GM19035 (cell line): ENCODE data around the gene KIRREL3.
A peak's percentile ranks its signal among the peaks of the same experiment; 100 is the strongest.

Experiments used
- ATAC-seq: cut with Tn5 transposase; IDR thresholded peaks from one replicate; pipeline ENCODE4 v1.9.1; 2021; ENCODE audit not compliant: unreplicated experiment

The KIRREL3 gene

DNA sequence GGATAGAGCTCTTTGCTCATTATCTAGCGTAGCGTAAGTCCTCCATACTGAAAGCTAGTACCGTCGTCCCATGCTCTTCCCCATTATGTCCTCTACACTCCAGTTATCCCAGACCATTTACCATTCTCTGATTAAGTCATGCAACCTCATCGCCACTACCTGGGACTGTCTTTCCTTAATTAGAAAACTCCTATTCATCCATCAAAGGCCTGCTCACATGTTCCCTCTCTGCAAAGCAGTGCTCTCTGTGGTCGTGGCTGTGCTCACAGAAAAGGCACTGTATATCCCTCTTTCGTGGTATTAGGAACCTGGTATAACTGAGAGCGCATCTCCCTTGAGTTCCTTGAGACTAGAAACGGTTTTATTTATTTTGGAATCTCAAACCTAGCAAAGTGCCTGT is 253.3 kb downstream of the KIRREL3 start:
- ATAC-seq: no peak

DNA sequence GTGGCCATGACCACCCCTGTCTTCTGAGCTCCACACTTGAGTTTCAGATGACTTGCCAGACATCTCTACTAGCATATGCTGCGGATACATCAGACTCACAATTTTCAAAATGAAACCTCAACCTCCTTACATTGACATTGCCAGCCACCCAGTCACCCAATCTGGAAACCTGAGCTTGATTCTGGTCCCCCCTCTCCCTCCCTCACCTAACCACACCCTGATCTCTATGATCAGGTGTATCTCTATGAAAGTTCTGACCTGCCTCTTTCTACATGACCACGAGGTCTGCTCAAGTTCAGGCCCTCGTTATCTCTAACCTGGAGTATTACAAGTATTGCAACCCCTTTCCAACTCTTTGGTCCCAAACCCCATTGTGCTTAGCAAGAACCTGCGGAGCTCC is 254.1 kb downstream of the KIRREL3 start:
- no peak for ATAC-seq

DNA sequence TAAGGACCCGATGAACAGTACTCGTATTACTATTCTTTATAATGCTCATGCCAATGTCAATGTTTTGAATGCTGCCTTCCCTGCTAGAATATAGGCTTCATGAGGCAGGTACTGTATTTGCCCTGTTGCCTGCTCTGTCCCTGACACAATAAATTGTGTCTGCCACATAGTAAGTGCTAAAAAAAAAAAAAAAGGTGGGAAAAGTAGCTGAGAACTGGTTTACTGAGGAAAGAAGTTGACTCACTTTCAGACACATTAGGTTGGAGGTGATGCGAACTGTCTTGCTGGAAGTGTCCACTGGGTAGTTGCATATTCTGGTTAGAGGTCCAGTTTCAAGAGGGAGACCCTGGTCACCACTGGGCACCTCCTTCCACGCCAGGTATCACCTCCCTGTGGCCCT is 255.9 kb downstream of the KIRREL3 start:
- no peak for ATAC-seq

DNA sequence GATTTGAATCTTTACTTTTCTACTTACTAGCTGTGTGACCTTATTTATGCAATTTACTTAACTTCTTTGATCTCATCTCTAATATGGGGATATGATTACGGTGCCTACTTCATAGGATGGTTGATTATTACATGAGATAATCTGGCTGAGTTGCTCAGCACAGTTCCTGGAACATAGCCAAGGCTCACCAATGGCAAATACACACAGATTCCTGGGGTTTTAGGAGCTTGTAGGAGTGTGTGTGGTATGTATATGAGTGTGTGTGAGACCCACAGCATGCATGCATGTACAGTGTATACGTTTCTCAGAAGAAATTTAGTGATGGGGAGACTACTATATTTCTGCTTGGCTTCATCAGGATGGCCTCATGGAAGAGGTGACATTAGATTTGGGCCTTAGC is 256.9 kb downstream of the KIRREL3 start:
- ATAC-seq: no peak

DNA sequence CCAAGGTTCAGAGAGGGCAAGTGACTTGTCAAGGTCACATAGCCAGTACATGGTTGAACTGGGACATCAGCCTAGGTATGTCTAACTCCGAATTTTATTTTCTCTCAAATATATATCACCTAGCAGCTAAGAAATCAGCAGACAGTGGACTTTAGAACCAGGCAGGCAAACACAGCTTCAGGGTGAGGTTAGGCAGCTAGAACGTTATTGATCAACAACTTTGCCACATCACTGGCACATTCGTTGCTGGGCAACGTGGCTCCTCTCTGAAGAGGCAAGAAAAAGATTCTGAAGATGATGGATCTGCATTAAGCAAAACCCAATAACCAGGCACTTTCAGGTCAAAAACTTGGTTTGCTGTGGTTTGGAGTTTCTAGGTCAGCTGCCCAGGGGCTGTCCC is 258.0 kb downstream of the KIRREL3 start:
- ATAC-seq: no peak

DNA sequence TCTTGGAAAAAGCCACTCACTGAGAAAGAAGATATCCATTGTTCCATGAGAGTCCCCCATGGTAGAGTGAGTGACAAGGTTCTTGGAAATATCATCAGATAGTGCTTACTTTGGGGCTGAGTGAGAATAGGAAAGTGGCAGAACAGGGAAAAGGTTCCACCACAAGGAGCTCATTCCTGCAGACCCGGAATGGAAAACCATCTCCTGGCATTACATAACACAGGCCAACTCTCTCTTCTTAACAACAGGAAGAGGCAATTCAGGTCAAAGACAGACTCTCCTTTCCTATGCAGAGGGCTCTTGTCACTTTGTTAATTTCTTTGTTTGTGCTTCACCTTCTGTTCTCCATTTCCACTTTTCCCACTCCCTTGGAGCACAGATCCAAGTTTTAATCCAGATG is 259.7 kb downstream of the KIRREL3 start:
- no peak for ATAC-seq

DNA sequence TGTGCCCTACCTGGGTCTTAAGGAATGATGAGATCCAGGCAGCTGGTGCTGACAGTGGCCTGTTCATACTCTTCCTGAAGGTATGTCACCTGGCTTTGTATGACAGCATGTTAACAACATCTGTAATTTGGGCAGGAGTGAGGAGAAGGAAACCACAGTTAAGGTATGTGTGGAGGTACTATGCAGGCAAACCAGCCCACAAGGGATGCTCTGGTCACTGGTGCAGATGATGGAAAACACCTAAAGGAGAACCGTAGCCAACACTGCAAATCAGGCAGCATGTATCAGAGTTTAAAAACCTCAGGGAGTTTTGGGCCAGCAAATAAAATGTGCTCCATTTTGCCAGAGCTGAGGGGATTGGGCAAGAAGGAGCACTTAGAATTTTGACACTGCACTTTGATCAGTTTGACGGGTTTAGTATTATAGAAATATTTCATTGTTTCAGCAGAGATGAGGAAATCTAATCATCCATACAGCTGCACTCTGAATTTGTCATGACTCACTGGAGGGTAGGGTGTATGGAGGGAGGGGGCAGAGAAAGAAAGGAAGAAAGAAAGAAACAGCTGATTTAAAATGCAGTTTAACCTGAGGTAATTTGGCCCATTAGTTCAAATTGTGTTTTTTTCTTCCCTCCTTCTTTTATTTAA is 260.9 kb downstream of the KIRREL3 start:
- no peak for ATAC-seq

DNA sequence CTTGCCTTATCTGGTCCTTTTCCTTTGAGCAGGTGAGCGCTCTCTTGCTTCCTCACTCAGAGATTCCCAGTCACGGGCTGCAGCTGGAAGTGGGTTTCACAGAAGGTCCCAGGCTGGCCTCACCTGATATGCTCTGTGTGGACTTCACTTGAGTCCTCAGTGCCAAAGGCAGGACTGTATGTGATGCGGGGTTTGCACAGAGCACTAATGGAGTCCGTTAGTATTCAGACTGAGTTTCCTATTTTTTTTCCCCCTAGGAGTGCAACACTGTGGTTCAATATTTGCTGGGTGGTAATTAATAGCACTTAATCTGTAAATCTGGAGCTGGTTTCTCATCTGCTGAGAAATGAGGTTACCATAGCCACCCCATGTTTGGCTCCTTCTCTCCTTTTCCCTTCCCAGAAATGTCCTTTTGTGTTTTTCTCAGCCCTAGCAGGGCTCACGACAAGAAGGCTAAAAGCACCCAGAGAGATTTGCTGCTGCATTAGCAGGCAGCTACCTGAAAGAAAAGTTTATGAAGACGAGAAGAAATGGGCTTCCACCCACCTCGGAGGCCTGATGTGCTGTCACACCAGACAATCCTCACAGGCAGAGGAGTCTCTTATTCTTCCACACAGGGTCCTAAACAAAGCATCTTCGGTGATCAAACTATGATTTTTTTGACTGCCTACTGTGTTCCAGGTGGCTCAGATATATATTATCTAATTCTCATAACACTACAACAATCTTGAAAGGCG is 262.1 kb downstream of the KIRREL3 start:
- no peak for ATAC-seq

DNA sequence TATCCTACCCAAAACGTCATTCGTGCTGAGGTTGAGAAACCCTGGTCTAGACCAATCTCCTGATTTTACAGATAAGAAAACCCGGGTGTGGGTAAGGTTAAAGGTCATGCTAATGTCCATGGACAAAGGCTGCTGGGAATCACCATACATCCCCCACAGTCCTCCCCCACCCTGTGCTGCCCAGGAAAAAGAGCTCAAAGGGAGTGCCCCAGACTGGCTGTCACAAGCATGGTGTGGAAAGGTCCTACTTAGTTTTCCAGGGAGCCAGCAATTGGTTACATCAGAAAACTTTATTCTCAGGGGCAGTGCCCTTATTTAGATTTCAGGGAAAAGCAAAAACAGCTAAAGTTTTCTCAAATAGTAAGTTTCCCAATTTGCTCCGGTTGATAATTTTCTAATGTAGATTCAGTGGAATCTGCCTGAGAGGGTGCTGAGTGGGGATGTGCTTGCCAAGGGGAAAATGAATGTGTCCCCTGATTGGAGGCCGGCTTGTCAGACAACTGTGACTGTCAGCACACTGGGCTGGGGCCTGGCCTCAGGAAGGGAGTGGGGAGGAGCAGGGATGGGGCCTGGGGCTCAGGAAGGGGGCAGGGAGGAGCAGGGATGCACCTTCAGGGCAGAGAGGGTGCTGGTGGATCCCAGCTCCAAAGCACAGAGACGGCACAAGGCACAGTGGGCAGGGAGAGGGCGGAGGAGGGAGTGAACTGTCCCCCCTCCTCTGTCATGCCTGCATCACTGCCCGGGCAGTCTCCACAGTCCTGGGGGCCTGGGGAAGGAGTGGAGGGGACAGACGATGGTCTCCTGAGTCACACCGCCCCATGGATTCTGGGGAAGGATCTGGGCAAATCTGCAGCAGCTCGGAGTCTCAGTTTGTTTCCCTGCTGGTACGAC is 263.6 kb downstream of the KIRREL3 start:
- no peak for ATAC-seq

DNA sequence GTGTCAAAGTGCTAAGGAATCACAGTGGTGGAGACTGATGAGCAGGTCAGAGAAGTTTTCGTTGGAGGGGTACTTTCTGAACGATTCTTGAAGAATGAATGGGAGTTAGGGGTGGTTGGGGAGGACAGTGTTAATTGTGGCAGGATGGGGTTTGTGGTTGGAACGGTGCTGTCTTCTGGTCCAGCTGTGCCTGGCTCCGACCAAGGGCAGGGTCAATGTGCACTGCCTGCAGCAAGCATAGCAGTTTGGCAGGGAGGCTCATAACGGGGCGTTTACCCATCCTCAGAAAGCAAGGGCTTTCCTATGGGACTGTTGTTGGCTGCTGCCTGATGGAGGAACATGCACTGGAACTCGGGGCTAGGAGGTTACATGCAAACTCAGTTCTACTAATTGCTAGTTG is 265.8 kb downstream of the KIRREL3 start:
- ATAC-seq: no peak

DNA sequence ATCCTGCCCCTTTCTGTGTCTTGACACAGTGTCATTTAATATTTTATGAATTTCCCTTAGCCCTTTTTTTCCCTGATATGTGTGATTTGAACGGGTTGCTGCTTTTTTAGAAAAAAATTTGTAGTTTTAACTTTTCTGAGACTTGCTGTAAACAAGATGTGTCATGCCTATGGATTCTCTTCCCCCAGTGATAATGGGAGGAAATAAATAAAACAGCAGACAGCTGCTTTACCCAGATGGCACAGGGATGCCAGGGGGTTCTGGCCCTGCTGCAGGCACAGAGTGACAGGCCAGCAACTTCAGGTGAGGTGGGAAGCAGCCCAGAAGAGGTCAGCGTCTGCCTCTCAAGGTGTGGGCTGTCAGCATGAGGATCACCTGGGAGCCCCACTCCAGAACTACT is 266.9 kb downstream of the KIRREL3 start:
- no peak for ATAC-seq

DNA sequence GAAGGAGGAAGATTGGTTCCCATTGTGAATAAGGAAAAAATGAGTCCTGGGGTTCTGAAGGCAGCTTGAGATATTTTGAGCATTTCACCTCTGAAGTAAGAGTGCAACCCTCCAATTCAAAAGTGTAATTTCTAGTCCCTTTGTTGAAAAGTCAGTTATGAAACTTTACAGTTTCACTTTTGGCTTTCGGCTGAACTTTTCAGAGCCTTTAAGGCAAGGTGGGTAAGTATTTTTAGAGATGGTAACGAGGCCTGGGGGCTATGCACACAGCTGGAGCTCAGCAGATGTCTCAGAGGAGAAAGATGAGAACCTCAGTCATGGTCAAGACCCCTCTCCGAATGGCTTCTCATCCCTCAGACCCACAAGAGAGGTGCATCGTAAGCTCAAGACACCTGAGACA is 267.6 kb downstream of the KIRREL3 start:
- peak; percentile 77 for ATAC-seq

DNA sequence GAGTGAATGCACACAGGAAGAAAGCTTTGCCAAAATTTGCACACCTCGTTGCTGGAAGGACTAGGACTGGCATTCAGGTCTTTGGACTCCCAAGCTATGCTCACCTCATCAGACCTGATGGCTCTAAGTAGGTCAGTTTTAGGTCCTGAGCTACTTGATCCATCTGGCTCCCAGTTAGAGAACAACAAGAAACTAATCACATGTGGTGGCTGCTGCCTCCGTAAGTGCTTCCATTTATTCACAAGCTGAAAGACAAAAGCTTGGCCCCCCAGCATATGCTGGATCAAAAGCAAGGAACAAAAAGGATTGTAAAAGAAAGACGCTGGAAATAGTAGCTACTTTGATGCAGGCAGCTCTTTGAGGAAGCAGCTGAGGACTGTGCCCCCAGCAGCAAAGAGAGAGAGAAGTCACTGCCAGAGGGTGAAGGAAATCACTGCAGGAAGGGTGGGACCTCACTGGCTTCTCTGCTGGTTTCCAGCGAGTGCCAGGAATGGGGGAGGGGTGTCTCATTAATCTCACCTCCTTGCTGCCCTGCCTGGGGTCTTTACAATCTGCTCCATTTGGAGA is 268.9 kb downstream of the KIRREL3 start:
- no peak for ATAC-seq

DNA sequence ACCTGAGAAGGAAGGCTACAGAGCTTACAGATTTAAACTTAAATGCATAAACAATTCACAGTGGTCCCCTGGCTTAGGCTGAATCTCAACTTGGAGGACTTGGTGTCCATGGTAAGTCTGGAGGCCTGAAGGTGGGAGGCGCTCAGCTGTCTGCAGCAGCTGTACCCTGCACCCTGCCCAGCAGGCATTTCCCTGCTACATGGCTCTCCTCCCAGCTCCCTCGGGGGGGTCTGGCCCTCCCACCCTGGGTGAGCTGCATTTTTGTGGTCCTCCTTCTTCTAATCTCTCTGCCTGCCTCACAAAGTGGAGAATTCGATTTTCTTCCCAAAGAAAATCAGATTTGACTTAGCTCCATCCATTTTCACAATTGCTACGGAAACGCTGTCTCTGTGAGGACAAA is 273.2 kb downstream of the KIRREL3 start:
- ATAC-seq: no peak

DNA sequence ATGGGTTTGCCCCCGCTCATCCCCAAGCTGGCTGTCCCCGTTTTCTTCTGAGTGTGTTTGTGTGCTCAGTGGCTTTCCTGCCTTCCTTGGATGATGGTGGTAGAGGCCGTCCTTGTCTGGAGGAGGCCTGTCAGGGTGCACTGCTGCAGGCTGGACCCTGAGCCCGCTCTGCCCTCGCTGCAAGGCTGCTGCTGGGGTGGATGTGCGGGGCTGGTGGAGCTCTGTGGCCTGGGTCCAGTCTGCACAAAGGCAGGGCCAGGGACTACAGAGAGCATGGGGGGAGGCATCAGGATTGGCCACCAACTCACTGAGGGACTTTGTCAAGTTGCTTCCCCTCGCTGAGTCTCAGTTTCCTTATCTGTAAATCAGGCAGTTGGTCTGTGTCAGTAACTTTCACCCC is 275.0 kb downstream of the KIRREL3 start:
- no peak for ATAC-seq

DNA sequence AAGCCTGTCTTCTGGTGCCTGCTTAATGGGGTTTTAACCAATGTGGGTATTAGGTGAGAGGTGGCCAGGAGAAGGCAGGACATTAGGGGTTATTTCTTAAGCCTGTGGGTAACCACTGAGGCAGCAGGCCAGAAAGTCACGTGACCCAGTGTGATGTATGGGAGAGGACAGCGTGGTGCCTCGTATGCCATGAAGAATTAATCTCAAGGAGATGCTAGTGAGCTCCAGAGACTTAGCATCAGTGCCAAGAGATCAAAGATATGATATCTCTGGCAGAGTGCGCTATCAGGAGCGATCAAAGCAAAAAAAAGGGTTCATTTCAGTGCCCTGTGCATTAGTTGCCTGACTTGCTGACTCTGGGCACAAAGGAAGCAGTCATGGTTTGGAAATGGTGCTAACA is 275.5 kb downstream of the KIRREL3 start:
- no peak for ATAC-seq

DNA sequence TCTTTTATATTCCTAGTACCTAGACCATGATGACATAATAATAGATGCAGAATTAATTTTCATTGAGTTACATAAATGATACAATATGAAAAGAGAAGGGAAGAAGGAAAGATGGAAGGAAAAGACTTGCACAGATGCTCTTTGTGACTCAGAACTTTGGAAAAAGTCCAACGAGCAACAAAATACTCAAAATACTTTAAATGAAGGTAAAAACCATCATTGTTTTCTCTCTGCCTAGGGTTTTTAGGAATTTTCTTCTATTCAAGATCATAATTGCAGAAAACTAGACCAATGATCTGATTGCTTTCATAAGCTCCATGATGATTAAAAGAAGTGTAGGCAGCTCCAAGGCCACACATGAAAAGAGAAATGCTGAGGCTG is 276.9 kb downstream of the KIRREL3 start:
- ATAC-seq: no peak

DNA sequence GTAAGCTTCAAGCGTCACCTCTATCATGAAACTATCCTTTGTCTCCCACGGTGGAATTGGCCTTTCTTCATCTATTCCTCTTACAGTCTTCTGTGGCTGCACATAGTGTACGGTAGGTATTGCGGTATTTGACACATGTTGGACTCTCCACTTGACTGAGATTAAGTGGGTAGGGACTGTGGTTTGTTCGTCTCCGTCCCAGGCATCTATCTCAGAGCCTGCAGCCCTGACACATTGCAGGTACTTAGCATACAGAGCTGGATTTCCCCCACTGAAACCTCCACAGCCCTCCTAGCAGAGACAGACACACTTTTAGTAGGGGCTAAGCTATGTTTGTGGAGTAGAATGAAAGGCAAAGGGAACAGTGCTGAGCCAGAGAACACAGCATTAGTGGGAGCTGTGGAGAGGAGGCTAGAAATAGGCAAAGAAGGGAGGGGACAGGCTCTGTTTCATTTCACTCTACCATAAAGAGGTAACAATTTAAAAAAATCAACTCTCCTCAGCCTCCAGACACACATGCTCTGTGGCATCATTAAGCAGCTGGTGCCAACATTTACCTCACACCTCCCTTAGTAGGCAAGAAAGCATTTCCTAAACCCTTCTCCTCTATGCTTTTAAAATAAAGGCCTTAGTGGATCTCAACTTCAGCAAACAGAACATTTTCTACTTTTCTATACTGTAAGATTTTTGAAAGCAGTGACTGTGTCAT is 277.5 kb downstream of the KIRREL3 start:
- no peak for ATAC-seq

DNA sequence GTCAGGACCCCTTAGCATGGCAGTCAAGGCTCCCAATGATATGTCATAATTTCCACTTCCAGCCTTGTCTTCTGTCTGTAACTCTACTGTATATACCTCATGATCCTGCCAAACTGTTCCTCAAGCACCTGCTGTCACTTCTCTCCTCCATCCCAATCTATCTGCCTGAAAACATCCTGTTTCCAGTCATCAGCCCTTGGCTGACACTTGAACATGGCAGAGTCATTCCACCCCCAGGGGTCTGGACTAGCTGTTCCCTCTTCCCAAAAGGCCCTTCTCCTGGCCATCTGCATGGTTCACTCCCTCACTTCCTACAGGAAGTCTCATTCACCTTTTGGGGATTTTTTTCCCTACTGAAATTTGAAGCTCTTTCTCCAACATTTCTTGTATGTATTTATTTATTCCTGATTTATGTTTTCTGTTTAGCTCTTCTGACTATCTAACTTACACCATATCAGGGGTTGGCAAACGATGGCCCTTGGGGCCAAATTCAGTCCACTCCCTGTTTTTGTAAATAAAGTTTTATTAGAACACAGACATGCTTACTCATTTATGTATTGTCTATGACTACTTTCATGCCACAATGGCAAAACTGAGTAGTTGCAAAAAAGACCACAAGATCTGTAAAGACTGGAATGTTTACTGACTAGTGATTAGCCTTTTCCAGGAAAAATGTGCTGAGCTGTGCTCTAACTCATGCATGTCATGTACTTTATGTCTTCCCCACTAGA is 278.4 kb downstream of the KIRREL3 start:
- ATAC-seq: no peak

DNA sequence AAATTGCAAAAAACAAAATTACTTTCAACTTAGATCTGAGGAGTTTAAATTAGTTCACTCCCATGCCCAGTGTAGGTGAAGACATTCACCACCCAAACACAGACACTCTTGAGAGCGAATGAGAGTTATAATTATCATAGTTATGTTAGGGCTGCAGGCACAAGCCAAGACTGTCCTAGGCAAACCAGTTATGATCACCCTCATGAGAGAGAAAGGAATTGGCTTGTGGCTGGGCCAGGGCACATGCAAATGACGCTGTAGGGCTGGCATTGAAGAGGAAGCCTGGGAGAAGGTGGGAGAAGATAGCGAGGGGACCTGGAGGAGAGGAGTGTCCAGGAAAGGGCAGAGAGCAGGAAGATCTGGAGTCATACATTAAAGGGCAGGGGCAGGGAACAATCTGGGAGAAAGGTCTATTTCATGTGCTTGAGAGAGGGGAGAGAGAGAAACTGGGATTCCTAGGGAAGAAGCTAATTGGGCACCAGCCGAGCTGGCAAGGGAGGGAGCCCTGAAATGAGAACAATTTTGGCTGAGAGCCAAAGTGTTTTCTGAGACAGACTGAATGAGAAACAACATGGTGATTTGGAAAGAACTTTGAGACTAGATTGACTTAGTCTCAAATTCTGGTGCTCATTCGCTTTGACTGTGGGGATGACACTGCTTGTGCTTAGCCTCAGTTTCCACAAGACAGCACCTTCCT is 279.9 kb downstream of the KIRREL3 start:
- ATAC-seq: no peak
